Epithelial cell of esophagus (primary cell): Measurements from ENCODE around the gene DIDO1.

Experiments
- DNase-seq: peaks from one replicate; pipeline ENCODE4 v3.0.0; 2010; ENCODE audit warnings: low read depth
- H3K4me3 ChIP-seq: 2 replicates; pipeline ENCODE4 v1.5.1; 2011; ENCODE audit warnings: mild to moderate bottlenecking, low read length, control low read depth
- CTCF ChIP-seq: IDR thresholded peaks from 2 replicates; pipeline ENCODE4 v1.5.1; 2011; ENCODE audit warnings: low read depth, mild to moderate bottlenecking, low read length, control low read depth, inconsistent platforms; ENCODE audit not compliant: insufficient read depth; ENCODE audit errors: missing control alignments

Gene DIDO1

GRCh38 chr20:62879275-62880146, 46.8 kb downstream of the DIDO1 start:
- DNase-seq = no peak
- H3K4me3 ChIP-seq = no peak overlapping the region
- TF ChIP-seq CTCF = no peak

GRCh38 chr20:62878244-62879038, 47.9 kb downstream of the DIDO1 start:
- no peak overlapping the region for H3K4me3 ChIP-seq
- TF ChIP-seq CTCF = no peak
- DNase-seq = no peak

GRCh38 chr20:62876902-62877816, 49.1 kb downstream of the DIDO1 start:
- TF ChIP-seq CTCF = no peak
- DNase-seq = no peak

GRCh38 chr20:62876501-62876901, 49.8 kb downstream of the DIDO1 start:
- DNase-seq = peak; percentile 39
- TF ChIP-seq CTCF = no peak
- no peak overlapping the region for H3K4me3 ChIP-seq

More at GRCh38 chr20:62876902-62877816, 49.1 kb downstream of the DIDO1 start:
- no peak overlapping the region for H3K4me3 ChIP-seq

- no peak overlapping the region for H3K4me3 ChIP-seq
- peak; percentile 75 for DNase-seq
- peak; percentile 49 for TF ChIP-seq CTCF
Measured at GRCh38 chr20:62875419-62876361, 50.6 kb downstream of the DIDO1 start.

GRCh38 chr20:62874964-62875344, 51.4 kb downstream of the DIDO1 start:
- TF ChIP-seq CTCF = no peak
- DNase-seq = no peak
- no peak overlapping the region for H3K4me3 ChIP-seq
